ENCODE results near the gene PTPRN2. TPM values are rescaled to one million over a fixed set of nuclear protein-coding genes. Genes with fewer than 3 reads are reported as not detected.

Gene PTPRN2
- total RNA-seq, 4 donors from 2014 or later, result 14.9 to 34.3 (median 21.3) TPM

DNA sequence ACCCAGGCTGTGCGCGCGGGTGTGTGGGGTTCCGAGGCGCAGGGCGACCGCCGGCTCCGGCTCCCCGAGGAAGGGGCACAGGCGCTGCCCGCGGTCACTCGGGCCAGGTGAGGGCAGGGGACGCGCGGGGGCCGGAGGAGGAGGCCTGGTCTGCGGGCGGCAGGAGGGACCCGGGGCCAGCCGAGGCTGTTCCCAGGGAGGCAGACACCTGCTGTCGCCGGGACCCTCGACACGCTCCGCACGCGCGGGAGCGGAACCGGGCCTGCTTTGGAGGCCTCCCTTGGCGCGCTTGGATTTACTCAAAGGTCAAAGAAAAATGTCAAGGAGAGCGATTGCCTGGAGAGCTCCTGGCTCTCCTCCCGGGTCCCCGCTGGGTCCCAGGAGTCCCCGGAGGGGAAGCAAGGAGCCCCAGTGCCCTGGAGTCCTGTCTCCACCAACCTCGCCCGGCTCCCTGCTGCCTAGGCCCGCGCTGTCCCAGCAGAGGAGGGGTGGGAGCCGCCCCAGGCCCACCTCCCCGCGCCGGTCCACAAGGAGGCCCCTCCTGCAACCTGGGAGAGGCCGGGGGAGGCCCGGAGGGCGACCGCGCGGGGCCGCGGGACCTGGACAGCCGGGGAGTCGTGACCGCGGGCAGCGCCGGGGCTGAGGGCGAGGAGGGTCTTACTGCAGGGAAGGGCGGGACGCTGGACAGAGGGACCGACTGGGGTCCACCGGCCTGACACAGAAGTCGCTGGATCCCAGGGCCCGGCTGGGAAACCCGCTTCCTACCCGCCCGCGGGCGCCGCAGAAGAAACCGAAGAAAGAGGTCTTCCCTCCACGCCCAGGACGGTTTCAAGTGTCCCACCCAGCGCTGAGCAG is 902.0 kb downstream of the PTPRN2 start:
- Histone ChIP-seq H3K9me3 (no peaks in the 10 kb centered on the region), H3K36me3 (no peaks in the 10 kb centered on the region), H3K4me1 (peaks cover 0 to 29% (median 0%) of the 10 kb centered on the region in 4 donors), H3K4me3 (no peak overlapping the region), H3K27me3 (peaks cover 0 to 58% of the 10 kb centered on the region in 2 donors), H3K27ac (no peak overlapping the region)
- peak in 2 of 3 donors; percentile 35 to 37 for DNase-seq
- TF ChIP-seq, protein P1, sequence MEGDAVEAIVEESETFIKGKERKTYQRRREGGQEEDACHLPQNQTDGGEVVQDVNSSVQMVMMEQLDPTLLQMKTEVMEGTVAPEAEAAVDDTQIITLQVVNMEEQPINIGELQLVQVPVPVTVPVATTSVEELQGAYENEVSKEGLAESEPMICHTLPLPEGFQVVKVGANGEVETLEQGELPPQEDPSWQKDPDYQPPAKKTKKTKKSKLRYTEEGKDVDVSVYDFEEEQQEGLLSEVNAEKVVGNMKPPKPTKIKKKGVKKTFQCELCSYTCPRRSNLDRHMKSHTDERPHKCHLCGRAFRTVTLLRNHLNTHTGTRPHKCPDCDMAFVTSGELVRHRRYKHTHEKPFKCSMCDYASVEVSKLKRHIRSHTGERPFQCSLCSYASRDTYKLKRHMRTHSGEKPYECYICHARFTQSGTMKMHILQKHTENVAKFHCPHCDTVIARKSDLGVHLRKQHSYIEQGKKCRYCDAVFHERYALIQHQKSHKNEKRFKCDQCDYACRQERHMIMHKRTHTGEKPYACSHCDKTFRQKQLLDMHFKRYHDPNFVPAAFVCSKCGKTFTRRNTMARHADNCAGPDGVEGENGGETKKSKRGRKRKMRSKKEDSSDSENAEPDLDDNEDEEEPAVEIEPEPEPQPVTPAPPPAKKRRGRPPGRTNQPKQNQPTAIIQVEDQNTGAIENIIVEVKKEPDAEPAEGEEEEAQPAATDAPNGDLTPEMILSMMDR (IDR thresholded peaks at IDR 0.05), result no peak
- no peak for TF ChIP-seq POLR2A (IDR thresholded peaks at IDR 0.05)

DNA sequence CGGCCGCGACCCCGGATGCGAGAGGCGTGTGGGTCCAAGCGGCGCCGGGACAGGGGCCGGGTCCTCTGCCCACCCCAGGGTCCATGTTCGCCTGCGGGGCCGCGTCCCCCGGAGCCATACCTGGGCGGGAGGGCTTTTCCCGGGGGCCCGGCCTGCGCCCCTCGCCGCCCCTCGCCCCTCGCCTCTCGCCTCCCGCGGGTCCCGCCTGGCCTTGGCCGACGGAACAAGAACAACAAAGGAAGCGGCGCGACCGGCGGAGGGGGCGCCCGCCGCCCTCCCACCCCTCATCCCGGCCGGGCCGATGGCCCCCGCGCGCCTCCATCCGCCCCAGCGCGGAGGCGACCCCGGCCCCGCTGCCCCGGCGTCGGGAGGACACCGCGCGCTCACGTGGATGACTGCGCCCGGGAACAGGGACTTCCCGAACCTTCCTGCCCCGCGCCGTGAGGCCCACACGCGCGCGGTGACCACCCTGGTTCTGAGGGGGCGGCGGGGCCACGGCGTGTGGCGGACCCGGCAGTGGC is 902.7 kb downstream of the PTPRN2 start:
- Histone ChIP-seq H3K9me3 (no peaks in the 10 kb centered on the region), H3K27ac (no peak overlapping the region), H3K4me3 (peak overlapping the region in 2 of 4 donors; percentile 3 to 31), H3K27me3 (peaks cover 0 to 53% of the 10 kb centered on the region in 2 donors), H3K36me3 (no peaks in the 10 kb centered on the region), H3K4me1 (peaks cover 0 to 23% (median 0%) of the 10 kb centered on the region in 4 donors)
- no peak for TF ChIP-seq POLR2A (IDR thresholded peaks at IDR 0.05)
- peak in 1 of 3 donors; percentile 37 for DNase-seq

DNA sequence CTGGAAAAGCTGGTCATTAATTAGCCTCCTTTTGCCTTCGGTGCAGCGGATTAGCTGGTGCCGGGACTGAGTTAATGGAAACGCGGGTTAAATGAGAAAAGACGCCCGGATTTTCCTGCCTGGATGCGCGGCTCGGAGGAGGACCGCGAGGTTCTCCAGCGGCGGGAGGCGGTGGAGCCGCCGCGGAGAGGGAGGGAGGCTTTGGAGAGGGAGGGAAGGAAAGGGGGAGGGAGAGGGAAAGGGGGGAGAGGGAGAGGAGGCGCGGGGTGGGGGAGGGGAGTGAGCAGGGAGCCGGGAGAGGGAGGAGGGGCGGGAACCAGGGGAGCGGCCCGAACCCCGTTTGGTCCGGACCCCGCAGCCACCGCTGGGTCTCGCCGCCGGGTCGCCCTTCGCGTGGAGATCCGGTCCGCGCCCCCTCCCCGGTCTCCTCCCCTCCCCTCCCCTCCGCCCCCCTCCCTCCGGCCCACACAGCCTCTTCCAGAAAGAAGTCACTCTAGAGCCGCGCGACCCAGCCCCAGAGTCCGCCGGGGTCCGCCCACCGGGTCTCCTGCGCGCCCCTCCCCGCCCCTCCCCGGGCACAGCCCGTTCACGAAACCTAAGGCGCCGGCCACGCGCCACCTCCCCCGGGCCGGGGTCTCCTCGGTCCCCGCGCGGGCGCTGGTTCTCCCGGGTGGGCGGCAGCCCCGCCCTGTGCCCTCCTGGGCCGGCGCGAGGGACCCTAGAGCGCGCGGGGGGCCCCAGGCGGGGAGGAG is 903.3 kb downstream of the PTPRN2 start:
- Histone ChIP-seq H3K27me3 (peaks cover 0 to 47% of the 10 kb centered on the region in 2 donors), H3K9me3 (no peaks in the 10 kb centered on the region), H3K4me3 (peak overlapping the region in 2 of 4 donors; percentile 3 to 31), H3K36me3 (no peaks in the 10 kb centered on the region), H3K27ac (no peak overlapping the region), H3K4me1 (peaks cover 0 to 17% (median 0%) of the 10 kb centered on the region in 4 donors)
- peak in 2 of 3 donors; percentile 19 to 35 for DNase-seq
- TF ChIP-seq POLR2A (IDR thresholded peaks at IDR 0.05), result no peak

DNA sequence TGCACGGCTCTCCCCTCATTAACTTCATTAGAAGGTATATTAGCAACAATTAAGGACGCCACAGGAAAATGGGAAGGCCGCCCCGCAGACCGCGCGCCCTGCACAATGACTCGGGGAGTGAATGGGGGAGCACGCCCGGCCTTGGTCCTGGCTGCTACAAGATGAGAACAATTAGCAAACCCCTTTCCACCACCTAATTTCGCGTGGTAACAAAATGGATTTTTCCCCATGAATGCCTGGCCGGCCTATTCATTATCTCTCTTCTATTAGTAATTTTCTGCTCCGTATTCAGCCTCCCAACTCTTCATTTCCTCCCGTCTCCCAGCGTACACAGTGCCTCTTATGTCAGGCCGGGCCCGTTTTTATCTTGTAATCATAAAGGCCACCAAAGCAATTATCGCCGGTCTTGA is 903.9 kb downstream of the PTPRN2 start:
- Histone ChIP-seq H3K36me3 (no peaks in the 10 kb centered on the region), H3K4me3 (no peak overlapping the region), H3K27ac (no peak overlapping the region), H3K27me3 (peaks cover 0 to 41% of the 10 kb centered on the region in 2 donors), H3K9me3 (no peaks in the 10 kb centered on the region), H3K4me1 (peaks cover 0 to 11% (median 0%) of the 10 kb centered on the region in 4 donors)
- TF ChIP-seq POLR2A (IDR thresholded peaks at IDR 0.05), result no peak
- TF ChIP-seq, protein P1 (IDR thresholded peaks at IDR 0.05), result no peak
- DNase-seq, result peak in 2 of 3 donors; percentile 18

DNA sequence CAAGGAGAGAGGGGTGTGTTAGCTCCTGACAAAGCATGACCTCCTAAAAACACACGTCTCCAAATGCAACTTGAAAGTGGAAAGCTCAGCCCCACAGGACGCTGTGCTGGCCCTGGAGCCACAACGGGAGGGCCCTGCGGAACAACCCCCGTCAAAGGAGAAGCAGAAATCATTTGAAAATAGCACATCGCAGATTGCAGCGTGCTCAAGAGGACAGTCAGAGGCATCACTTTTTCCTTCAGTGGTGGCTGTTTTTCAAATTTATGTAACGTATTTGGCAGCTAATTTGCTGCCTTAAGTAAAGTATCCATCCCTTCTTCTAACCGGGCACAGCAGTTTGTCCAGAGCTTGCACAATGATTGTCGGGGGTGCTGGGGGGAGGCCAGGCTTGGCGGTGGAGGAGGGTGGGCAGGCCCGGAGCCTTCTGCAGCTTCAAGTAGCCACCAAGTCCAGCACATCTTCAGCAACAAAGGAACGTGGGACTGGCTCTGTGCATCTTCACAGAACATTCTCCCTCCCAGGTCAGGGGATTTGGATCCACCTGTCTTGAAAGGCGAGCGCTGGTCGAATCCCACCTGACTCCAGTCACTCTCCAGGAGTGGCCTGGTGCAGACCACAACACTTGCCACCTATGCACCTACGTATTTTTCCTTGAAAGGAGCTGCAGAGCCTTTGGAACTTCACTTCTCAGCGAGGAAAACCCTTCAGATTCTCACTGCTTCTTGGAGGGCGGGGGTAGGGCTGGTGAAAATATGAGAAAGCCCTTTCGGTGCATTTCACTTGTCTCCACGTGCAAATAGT is 904.5 kb downstream of the PTPRN2 start:
- H3K27me3 ChIP-seq, result peaks cover 0 to 36% of the 10 kb centered on the region in 2 donors
- no peak overlapping the region for H3K27ac ChIP-seq
- H3K36me3 ChIP-seq, result no peaks in the 10 kb centered on the region
- TF ChIP-seq, protein P1 (IDR thresholded peaks at IDR 0.05), result no peak
- TF ChIP-seq POLR2A (IDR thresholded peaks at IDR 0.05), result no peak
- no peak overlapping the region for H3K4me3 ChIP-seq
- peak in 2 of 3 donors; percentile 22 to 27 for DNase-seq
- peaks cover 0 to 10% (median 0%) of the 10 kb centered on the region in 4 donors for H3K4me1 ChIP-seq
- no peaks in the 10 kb centered on the region for H3K9me3 ChIP-seq
